Thymus (tissue), 11 donors: ENCODE results near the gene APPL2. TPM values are rescaled to one million over a fixed set of nuclear protein-coding genes. Genes with fewer than 3 reads are reported as not detected.

Experiments
- DNase-seq, 9 donors: peaks; one replicate each; pipeline ENCODE4 v3.0.0-alpha.2; 2013; ENCODE audit warnings: low spot score in 9 of 9, low read depth in 6 of 9, missing footprints in 1 of 9
- H3K27ac ChIP-seq, 2 donors: one replicate each; pipeline ENCODE4 v1.5.1; 2013; ENCODE audit warnings: control low read depth in 1 of 2, low read depth in 1 of 2, low read length in 1 of 2, mild to moderate bottlenecking in 1 of 2, moderate library complexity in 1 of 2
- H3K27me3 ChIP-seq, 2 donors: one replicate each; pipeline ENCODE4 v1.5.1; 2013; ENCODE audit warnings: low read length in 1 of 2; ENCODE audit not compliant: control insufficient read depth in 2 of 2, insufficient read depth in 1 of 2
- H3K36me3 ChIP-seq, 2 donors: one replicate each; pipeline ENCODE4 v1.5.1; 2013; ENCODE audit warnings: low read length in 1 of 2, mild to moderate bottlenecking in 1 of 2, moderate library complexity in 1 of 2; ENCODE audit not compliant: control insufficient read depth in 2 of 2, insufficient read depth in 2 of 2
- H3K4me1 ChIP-seq, 2 donors: one replicate each; pipeline ENCODE4 v1.5.1; 2013; ENCODE audit warnings: low read length in 2 of 2; ENCODE audit not compliant: control insufficient read depth in 2 of 2, insufficient read depth in 2 of 2
- H3K4me3 ChIP-seq, 2 donors: one replicate each; pipeline ENCODE4 v1.5.1; 2013; ENCODE audit warnings: low read length in 2 of 2, control low read depth in 1 of 2, mild to moderate bottlenecking in 1 of 2
- H3K9me3 ChIP-seq, 2 donors: one replicate each; pipeline ENCODE4 v1.5.1; 2013; ENCODE audit warnings: low read length in 1 of 2, mild to moderate bottlenecking in 1 of 2; ENCODE audit not compliant: control insufficient read depth in 2 of 2, insufficient read depth in 1 of 2
- WGBS: extraction: QIAGEN DNeasy Blood & Tissue Kit; methylation state at CpG from one replicate; pipeline ENCODE4 v1.1.7; 2013; 5-methylcytosine and 5-hydroxymethylcytosine counted together
- polyA plus RNA-seq: library from polyadenylated mRNA; stranded (reverse); fragments of 200-250 nt; gene quantifications from one replicate; pipeline ENCODE4 v1.2.3, GENCODE V29; 2013
- total RNA-seq: library from RNA; stranded (reverse); fragments of 120-200 nt; gene quantifications from one replicate; pipeline ENCODE4 v1.2.4, GENCODE V29; 2013
- donor health status: healthy.

APPL2 gene
- total and polyA plus RNA-seq, 2 donors = 20.9 to 32.0 TPM

DNA sequence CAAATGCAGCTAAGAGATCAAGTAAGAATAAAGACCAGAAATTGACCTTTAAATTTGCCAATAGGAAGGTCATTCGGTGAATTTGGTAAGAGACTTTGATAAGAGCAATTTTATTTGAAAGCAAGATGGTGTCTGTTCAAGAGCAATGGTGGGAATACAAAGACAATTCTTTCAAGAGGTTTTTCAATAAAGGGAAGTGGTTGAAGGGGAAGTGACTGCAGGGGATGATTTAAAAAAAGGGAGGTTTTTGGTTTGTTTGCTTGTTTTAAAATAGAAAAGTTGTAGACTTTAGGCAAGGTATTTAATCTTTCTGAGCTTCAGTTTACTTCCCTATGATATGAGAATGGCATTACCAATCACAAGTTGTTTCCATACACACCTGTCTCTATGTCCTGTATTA is 4.3 kb upstream of the APPL2 start:
- no peaks in the 10 kb centered on the region for H3K9me3 ChIP-seq
- WGBS = 86% methylated on average over 1 of the region's 1 CpG
- H3K4me3 ChIP-seq = no peak overlapping the region
- no peak overlapping the region for H3K27ac ChIP-seq
- peak in 1 of 9 donors; percentile 23 for DNase-seq
- H3K27me3 ChIP-seq = no peaks in the 10 kb centered on the region
- H3K36me3 ChIP-seq = no peaks in the 10 kb centered on the region
- peaks cover 3 to 4% of the 10 kb centered on the region in 2 donors for H3K4me1 ChIP-seq

DNA sequence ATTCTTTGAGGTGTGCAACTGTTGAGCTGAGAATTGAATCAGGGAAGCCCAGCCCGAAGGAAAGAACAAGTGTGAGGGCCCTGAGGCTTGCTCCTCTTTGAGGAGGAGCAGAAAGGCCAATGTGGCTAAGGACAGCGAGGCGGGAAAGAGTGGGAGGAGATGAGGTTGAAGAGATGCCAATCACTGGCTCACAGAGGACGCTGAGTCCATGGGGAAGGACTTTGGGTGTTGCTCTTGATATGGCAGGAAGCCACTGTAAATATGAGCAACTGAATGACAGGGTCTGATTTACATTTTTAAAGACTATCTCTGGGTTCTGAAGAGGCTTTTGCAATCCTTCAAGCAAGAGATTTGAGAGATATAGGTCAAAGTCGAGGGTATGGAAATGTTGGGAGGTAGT is 3.3 kb upstream of the APPL2 start:
- DNase-seq = no peak
- 96% methylated on average over 5 of the region's 5 CpGs for WGBS

DNA sequence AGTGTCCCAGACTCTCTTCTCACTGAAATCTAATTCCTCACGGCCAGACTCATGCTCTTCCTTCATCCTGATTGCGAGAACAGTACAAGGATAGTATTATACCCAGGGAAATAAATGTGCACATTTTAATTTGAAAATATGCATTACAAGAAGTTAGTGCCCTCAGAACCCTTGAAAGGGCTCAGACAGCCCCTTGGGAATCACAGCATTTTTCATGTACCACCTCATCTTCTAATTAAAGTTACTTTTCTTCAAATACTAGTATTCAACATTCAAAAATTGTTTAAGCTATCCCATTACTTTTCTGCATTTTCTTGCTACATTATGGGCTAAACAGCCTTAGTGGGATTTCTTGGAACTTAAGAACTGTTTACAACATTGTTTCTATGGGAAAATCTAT is 1.7 kb upstream of the APPL2 start:
- no peaks in the 10 kb centered on the region for H3K36me3 ChIP-seq
- no peak for DNase-seq
- H3K27me3 ChIP-seq = no peaks in the 10 kb centered on the region
- WGBS = 97% methylated on average over 2 of the region's 2 CpGs
- H3K4me3 ChIP-seq = no peak overlapping the region
- no peak overlapping the region for H3K27ac ChIP-seq
- H3K9me3 ChIP-seq = no peaks in the 10 kb centered on the region
- peaks cover 9 to 12% of the 10 kb centered on the region in 2 donors for H3K4me1 ChIP-seq

More for the DNA sequence above, 3.3 kb upstream of the APPL2 start:
- Histone ChIP-seq H3K36me3 (no peaks in the 10 kb centered on the region), H3K27me3 (no peaks in the 10 kb centered on the region), H3K4me1 (peaks cover 7 to 9% of the 10 kb centered on the region in 2 donors), H3K27ac (no peak overlapping the region), H3K4me3 (no peak overlapping the region), H3K9me3 (no peaks in the 10 kb centered on the region)

DNA sequence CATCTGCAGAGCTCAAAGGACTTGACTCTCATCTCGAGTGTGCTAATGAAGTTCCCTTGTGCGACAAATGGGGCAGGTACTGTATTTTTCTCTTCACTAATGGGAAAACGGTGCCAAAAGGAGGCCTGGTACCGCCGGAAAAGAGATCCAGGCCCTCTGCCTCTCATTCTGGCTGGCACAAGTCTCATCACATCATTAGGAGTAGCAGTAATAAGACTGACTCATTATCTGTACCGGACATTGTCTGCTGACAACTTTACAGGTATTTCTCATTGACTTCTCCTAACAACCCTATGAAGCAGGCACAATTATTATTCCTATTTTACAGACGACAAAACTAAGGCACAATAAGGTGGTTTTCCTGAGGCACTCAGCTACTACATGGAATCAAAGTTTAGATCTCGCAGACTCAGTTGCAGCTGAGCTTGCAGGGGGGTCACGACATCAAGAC is 668 bp downstream of the APPL2 start:
- peaks cover 9 to 12% of the 10 kb centered on the region in 2 donors for H3K4me1 ChIP-seq
- peak overlapping the region; percentile 62 to 99 for H3K4me3 ChIP-seq
- 3% methylated on average over 9 of the region's 9 CpGs for WGBS

DNA sequence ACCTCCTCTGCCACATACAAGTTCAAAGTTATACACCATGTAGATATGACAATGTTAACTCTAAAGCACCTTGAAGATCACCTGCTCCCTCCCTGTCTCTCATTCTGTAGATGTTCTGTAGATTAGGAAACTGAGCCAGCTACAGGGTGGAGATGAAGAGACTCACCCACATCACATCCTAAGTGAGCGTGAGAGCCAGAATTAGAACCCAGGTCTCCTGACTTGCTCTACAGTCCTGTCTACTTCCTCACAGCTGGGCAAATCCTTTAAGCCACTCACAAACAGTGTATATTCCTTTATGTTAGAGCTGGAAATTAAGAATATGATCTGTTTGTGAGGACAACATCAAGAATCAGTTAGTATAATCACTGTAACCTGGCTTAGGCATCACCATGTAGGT is 1.8 kb downstream of the APPL2 start:
- Histone ChIP-seq H3K4me1 (peaks cover 9 to 12% of the 10 kb centered on the region in 2 donors), H3K27me3 (no peaks in the 10 kb centered on the region), H3K9me3 (no peaks in the 10 kb centered on the region), H3K27ac (peak overlapping the region in 1 of 2 donors; percentile 7), H3K4me3 (no peak overlapping the region), H3K36me3 (peaks cover 0 to 4% of the 10 kb centered on the region in 2 donors)
- peak in 2 of 9 donors; percentile 15 to 45 for DNase-seq
- 68% methylated on average over 1 of the region's 1 CpG for WGBS

More for the DNA sequence above, 668 bp downstream of the APPL2 start:
- no peaks in the 10 kb centered on the region for H3K9me3 ChIP-seq
- H3K36me3 ChIP-seq = peaks cover 0 to 4% of the 10 kb centered on the region in 2 donors
- H3K27me3 ChIP-seq = no peaks in the 10 kb centered on the region
- DNase-seq = no peak
- peak overlapping the region in 1 of 2 donors; percentile 97 for H3K27ac ChIP-seq

DNA sequence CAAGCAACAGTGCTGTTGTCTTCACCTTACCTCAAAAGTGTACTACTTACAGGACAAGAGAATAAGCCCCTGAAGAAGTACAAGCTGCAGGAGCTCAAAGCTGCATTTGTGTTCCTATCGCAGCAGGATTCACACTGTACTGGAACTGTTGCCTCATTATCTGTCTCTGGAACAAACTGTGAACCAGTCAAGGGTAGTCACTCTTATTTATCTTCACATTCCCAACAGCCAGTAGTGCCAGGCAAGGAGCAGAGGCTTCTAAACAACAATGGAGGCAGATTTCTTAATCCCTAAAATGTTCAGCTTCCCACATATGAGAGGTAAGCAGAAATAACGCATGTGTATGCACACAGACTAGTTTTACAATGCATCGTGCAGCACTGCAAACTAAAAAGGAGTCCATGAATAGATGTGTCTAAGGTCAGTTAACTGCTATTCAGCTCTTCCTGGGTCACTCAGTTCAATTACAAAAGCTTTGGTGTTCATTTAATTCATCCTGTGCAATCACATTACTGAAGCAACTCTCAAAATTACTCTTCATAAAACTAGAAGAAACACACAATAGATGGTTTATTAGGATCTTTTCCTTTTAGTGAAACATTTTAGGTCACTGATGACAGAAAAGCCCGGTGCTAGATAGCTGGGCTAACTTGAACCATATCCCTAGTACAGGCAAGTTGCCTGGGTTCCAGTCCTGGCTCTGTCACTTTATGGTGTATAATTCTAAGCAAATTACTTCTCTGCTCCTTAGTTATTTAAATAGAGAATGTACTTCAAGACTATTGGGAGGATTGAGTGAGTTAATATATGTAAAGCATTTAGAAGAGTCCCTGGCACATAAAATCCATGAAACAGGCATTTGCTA is 2.7 kb downstream of the APPL2 start:
- Histone ChIP-seq H3K27ac (no peak overlapping the region), H3K4me3 (no peak overlapping the region), H3K4me1 (peaks cover 9 to 12% of the 10 kb centered on the region in 2 donors), H3K36me3 (peaks cover 5 to 8% of the 10 kb centered on the region in 2 donors), H3K27me3 (no peaks in the 10 kb centered on the region), H3K9me3 (no peaks in the 10 kb centered on the region)
- 96% methylated on average over 4 of the region's 4 CpGs for WGBS
- DNase-seq = no peak

DNA sequence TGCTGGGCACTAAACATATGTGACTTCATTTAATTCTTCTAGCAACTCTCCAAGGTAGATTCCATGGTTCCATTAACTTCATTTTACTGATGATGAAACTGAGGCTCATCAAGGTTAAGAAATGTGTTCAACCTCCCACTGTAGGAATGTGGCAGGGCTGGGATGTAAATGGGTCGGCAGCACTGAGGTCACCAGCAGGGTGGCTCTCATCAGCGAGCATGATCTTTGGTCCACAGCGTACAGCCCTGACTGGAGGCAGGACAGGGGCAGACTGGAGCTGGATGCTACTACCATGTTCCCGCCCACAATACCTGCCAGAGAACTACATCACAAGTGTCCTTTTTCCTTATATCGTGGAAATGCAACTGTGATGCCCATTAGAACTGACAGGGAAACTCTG is 4.6 kb downstream of the APPL2 start:
- H3K27me3 ChIP-seq = no peaks in the 10 kb centered on the region
- no peak for DNase-seq
- peaks cover 7 to 11% of the 10 kb centered on the region in 2 donors for H3K4me1 ChIP-seq
- WGBS = 98% methylated on average over 5 of the region's 5 CpGs
- no peak overlapping the region for H3K4me3 ChIP-seq
- H3K36me3 ChIP-seq = peaks cover 12 to 17% of the 10 kb centered on the region in 2 donors
- no peak overlapping the region for H3K27ac ChIP-seq
- H3K9me3 ChIP-seq = no peaks in the 10 kb centered on the region

DNA sequence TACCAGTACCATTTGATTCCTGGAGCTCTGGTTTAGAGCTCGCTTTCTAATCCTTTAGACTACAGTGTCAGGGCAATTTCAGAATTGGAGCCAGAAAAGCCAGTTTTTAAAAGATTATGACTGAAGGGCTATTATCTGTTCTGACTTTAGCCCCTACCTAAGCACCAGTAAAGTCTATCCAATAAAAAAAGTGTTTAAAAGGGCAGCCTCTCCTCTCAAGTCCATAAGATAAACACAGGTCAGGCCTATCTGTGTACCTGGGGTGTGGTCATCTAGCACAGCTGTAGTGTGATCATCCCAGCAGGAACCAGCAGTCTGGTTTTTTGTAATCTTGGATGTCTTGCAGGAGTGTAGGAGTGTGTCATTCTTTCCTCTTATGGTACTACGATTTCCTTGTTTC is 6.6 kb downstream of the APPL2 start:
- DNase-seq = no peak
- Histone ChIP-seq H3K27me3 (no peaks in the 10 kb centered on the region), H3K27ac (no peak overlapping the region), H3K9me3 (no peaks in the 10 kb centered on the region), H3K36me3 (peaks cover 12 to 21% of the 10 kb centered on the region in 2 donors), H3K4me1 (peaks cover 7% of the 10 kb centered on the region in 2 donors), H3K4me3 (no peak overlapping the region)
- WGBS = 96% methylated on average over 2 of the region's 2 CpGs

DNA sequence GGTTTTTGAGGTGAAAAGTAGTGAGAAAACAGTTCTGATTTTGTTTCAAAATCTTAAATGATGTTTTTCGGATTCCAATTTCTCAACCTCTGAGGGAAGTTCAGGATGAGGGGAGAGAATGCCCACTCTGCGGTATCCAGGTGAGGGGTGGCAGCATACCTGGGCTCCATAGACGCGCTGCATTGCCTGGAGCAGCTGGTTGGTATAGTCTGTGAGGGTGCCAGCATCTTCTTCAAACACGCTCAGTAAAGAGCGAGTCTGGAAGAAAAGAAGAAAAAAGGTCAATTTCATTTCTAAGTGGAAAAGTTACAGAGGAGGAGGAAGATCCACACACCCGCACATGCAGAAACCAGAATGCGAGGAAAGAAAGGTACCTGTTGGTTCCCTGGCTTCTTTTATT is 7.0 kb downstream of the APPL2 start:
- Histone ChIP-seq H3K4me1 (peaks cover 4% of the 10 kb centered on the region in 2 donors), H3K27ac (no peak overlapping the region), H3K36me3 (peaks cover 13 to 21% of the 10 kb centered on the region in 2 donors), H3K9me3 (no peaks in the 10 kb centered on the region), H3K27me3 (no peaks in the 10 kb centered on the region), H3K4me3 (no peak overlapping the region)
- WGBS = 97% methylated on average over 8 of the region's 8 CpGs
- DNase-seq = no peak
